Stimulated activated CD4-positive, alpha-beta T cell treated with anti-CD3 and anti-CD28 coated beads, TNF-alpha, amount 100 ng/mL, for 24 hours (primary cell): ENCODE data around the gene DRICH1.
"Not testable (repeated sequence)": the region's sequence is repeated elsewhere in the genome, so short reads cannot be mapped to it uniquely, and the experiment has no call there.

Experiments used
- DNase-seq, 3 experiments: peaks; one replicate each; pipeline ENCODE4 v3.0.0-alpha.2; 2020; ENCODE audit warnings: low read depth in 3 of 3

The DRICH1 gene

GRCh38 chr22:23632178-23632577 lies at the start of gene DRICH1:
Gene DRICH1 (minus strand): TSS chr22:23632321. CDS start chr22:23632023, 298 bp downstream.
- DNase-seq: no peak

GRCh38 chr22:23681026-23681809 lies 49.1 kb upstream of the DRICH1 start:
- no peak for DNase-seq

- no peak for DNase-seq
Observed at GRCh38 chr22:23678133-23678532, 46.0 kb upstream of the DRICH1 start.

GRCh38 chr22:23677701-23677995 lies 45.5 kb upstream of the DRICH1 start:
- DNase-seq: no peak

GRCh38 chr22:23676841-23677700 lies 45.0 kb upstream of the DRICH1 start:
- not testable (repeated sequence) for DNase-seq

GRCh38 chr22:23675502-23676415 lies 43.6 kb upstream of the DRICH1 start:
- no peak for DNase-seq

GRCh38 chr22:23674886-23675501 lies 42.9 kb upstream of the DRICH1 start:
- not testable (repeated sequence) for DNase-seq

GRCh38 chr22:23673826-23674690 lies 41.9 kb upstream of the DRICH1 start:
- DNase-seq: no peak

- no peak for DNase-seq
Observed at GRCh38 chr22:23673050-23673620, 41.0 kb upstream of the DRICH1 start.

- DNase-seq: not testable (repeated sequence)
Observed at GRCh38 chr22:23672307-23673049, 40.4 kb upstream of the DRICH1 start.

GRCh38 chr22:23671387-23671786 lies 39.3 kb upstream of the DRICH1 start:
- not testable (repeated sequence) for DNase-seq

- DNase-seq: no peak
Observed at GRCh38 chr22:23670378-23671295, 38.5 kb upstream of the DRICH1 start.

GRCh38 chr22:23660381-23660780 lies 28.3 kb upstream of the DRICH1 start:
- DNase-seq: not testable (repeated sequence)

GRCh38 chr22:23657727-23658126 lies 25.6 kb upstream of the DRICH1 start:
- no peak for DNase-seq

GRCh38 chr22:23655891-23656475 lies 23.9 kb upstream of the DRICH1 start:
- DNase-seq: no peak

GRCh38 chr22:23652711-23653110 lies 20.6 kb upstream of the DRICH1 start:
- DNase-seq: no peak

- no peak for DNase-seq
Observed at GRCh38 chr22:23652286-23652685, 20.2 kb upstream of the DRICH1 start.

GRCh38 chr22:23651676-23652075 lies 19.6 kb upstream of the DRICH1 start:
- DNase-seq: no peak
